Endothelial cell of umbilical vein (primary cell): ENCODE measurements around the gene SLC35G4. TPM values are rescaled to one million over a fixed set of nuclear protein-coding genes. Genes with fewer than 3 reads are reported as not detected.

Source experiments
- BruUV-seq: library from RNA; stranded (reverse); fragments of 400-500 nt; replicated peaks from 2 replicates; lab custom pipeline; 2021; lab: Mats Ljungman, UMichigan
- CTCF ChIA-PET: fragments of 300-600, 350-600 bp; sonication (Branson Sonifier 250); formaldehyde crosslinking; loops from one replicate; lab custom pipeline; 2021; ENCODE audit warnings: antibody characterized with exemption, inconsistent platforms; lab: Charles Lee
- POLR2A ChIA-PET: fragments of 300-600, 350-600 bp; sonication (Branson Sonifier 250); formaldehyde crosslinking; loops from one replicate; lab custom pipeline; 2021; ENCODE audit warnings: antibody characterized with exemption, inconsistent platforms; lab: Charles Lee
- DNase-seq: peaks from one replicate; pipeline ENCODE4 v3.0.0-alpha.2; 2011; ENCODE audit warnings: low read depth, low spot score
- FAIRE-seq: peaks from 2 replicates; lab custom pipeline; 2011; peaks lifted over from hg19 to GRCh38; lab: Jason Lieb, UNC
- H2AFZ ChIP-seq: 2 replicates; pipeline ENCODE4 v1.6.0; 2012; ENCODE audit warnings: low read depth, low read length, control low read depth, inconsistent platforms
- H3K27ac ChIP-seq: 2 replicates; pipeline ENCODE4 v1.5.1; 2011; ENCODE audit warnings: low read depth, mild to moderate bottlenecking, control low read depth, low read length, moderate library complexity; ENCODE audit not compliant: insufficient read depth
- H3K27me3 ChIP-seq, 2 experiments: 2 replicates each; pipeline versions ENCODE4 v1.6.0 to v1.6.1; 2011; ENCODE audit warnings: low read length in 2 of 2, mixed read lengths in 1 of 2; ENCODE audit not compliant: control insufficient read depth in 2 of 2, insufficient read depth in 2 of 2
- H3K36me3 ChIP-seq, 2 experiments: 2 replicates in 1 of 2; 3 replicates in 1 of 2; pipeline ENCODE4 v1.5.1; 2011; ENCODE audit warnings: low read length in 2 of 2, mild to moderate bottlenecking in 1 of 2, moderate library complexity in 1 of 2; ENCODE audit not compliant: control insufficient read depth in 2 of 2, insufficient read depth in 2 of 2; ENCODE audit errors: extremely low read depth in 1 of 2
- H3K4me1 ChIP-seq: 3 replicates; pipeline ENCODE4 v1.5.1; 2011; ENCODE audit warnings: mild to moderate bottlenecking, low read length; ENCODE audit not compliant: control insufficient read depth, insufficient read depth; ENCODE audit errors: extremely low read depth
- H3K4me2 ChIP-seq: 2 replicates; pipeline ENCODE4 v1.6.1; 2011; ENCODE audit warnings: low read length, control low read depth, mixed read lengths; ENCODE audit not compliant: insufficient read depth
- H3K4me3 ChIP-seq, 3 experiments: fragments of 200-600 bp in 1 of 3; sonication (generic), shearing (Covaris generic) in 1 of 3; replicated peaks in 1 of 3; 2 replicates each; pipeline ENCODE4 v1.5.1; 2011 to 2016; ENCODE audit warnings: control low read depth in 3 of 3, low read length in 3 of 3, mild to moderate bottlenecking in 2 of 3, inconsistent platforms in 1 of 3, low read depth in 1 of 3, moderate library complexity in 1 of 3; ENCODE audit not compliant: insufficient read depth in 1 of 3
- H3K79me2 ChIP-seq: 2 replicates; pipeline ENCODE4 v1.6.0; 2012; ENCODE audit warnings: low read length, inconsistent platforms; ENCODE audit not compliant: control insufficient read depth, insufficient read depth
- H3K9ac ChIP-seq: replicated peaks from 2 replicates; pipeline ENCODE3; 2011; ENCODE audit warnings: low read length, control low read depth; ENCODE audit not compliant: insufficient read depth; ENCODE audit errors: extremely low read depth
- H3K9me1 ChIP-seq: replicated peaks from 3 replicates; pipeline ENCODE4 v1.6.0; 2011; ENCODE audit warnings: mild to moderate bottlenecking, low read length; ENCODE audit not compliant: control insufficient read depth, insufficient read depth; ENCODE audit errors: extremely low read depth
- H3K9me3 ChIP-seq: replicated peaks from 2 replicates; pipeline ENCODE4 v1.5.1; 2012; ENCODE audit warnings: low read length, inconsistent platforms; ENCODE audit not compliant: control insufficient read depth, insufficient read depth
- H4K20me1 ChIP-seq: replicated peaks from 2 replicates; pipeline ENCODE3; 2011; ENCODE audit warnings: mild to moderate bottlenecking, low read length; ENCODE audit not compliant: control insufficient read depth, insufficient read depth; ENCODE audit errors: extremely low read depth
- CTCF ChIP-seq, 2 donors: IDR thresholded peaks; 1 replicate in 1 of 2; 2 replicates in 1 of 2; pipeline ENCODE4 v1.5.1; 2011; ENCODE audit warnings: low read length in 2 of 2, mild to moderate bottlenecking in 2 of 2, moderate library complexity in 2 of 2, control low read depth in 1 of 2, inconsistent platforms in 1 of 2, low read depth in 1 of 2; ENCODE audit not compliant: insufficient read depth in 1 of 2; ENCODE audit errors: extremely low read depth in 1 of 2
- EZH2 ChIP-seq: IDR thresholded peaks from 2 replicates; pipeline ENCODE4 v1.6.1; 2012; ENCODE audit warnings: borderline replicate concordance, low read depth, mild to moderate bottlenecking, moderate library complexity, low read length, inconsistent platforms; ENCODE audit not compliant: severe bottlenecking
- FOS ChIP-seq: IDR thresholded peaks from 2 replicates; pipeline ENCODE4 v1.6.1; 2011; ENCODE audit warnings: mild to moderate bottlenecking, low read length, moderate library complexity, borderline replicate concordance; ENCODE audit not compliant: insufficient read depth
- GATA2 ChIP-seq: IDR thresholded peaks from 2 replicates; pipeline ENCODE4 v1.7.0; 2011; ENCODE audit warnings: low read depth, mild to moderate bottlenecking, moderate library complexity, mixed read lengths, low read length; ENCODE audit not compliant: insufficient read length, insufficient read depth
- JUN ChIP-seq: IDR thresholded peaks from 2 replicates; pipeline ENCODE4 v1.6.1; 2011; ENCODE audit warnings: borderline replicate concordance, low read depth; ENCODE audit not compliant: insufficient read length, insufficient read depth
- MYC ChIP-seq: IDR thresholded peaks from one replicate; pipeline ENCODE4 v1.6.1; 2011; ENCODE audit warnings: mild to moderate bottlenecking, low read depth, low read length
- POLR2A ChIP-seq: IDR thresholded peaks from 2 replicates; pipeline ENCODE4 v1.6.1; 2012; ENCODE audit warnings: low read depth, mild to moderate bottlenecking, control low read depth, low read length
- POLR2AphosphoS5 ChIP-seq: IDR thresholded peaks from 2 replicates; pipeline ENCODE4 v1.6.1; 2012; ENCODE audit warnings: low read depth, mild to moderate bottlenecking, control low read depth, low read length, moderate library complexity; ENCODE audit not compliant: insufficient read depth
- dilution Hi-C: fragments of 300-500 bp; cut with MboI; formaldehyde crosslinking; loops from one replicate; pipeline ENCODE4 v1.15.0; 2019; ENCODE audit warnings: low sequenced_read_pairs; ENCODE audit not compliant: extremely low pct_ligation_motif_present
- intact Hi-C: fragments of 100-400 bp; cut with micrococcal nuclease; formaldehyde crosslinking; loops from one replicate; pipeline ENCODE4 v1.10.0; 2022
- microRNA-seq: library from miRNA; unstranded; fragments of <30 nt; microRNA quantifications from one replicate; pipeline ENCODE4 v1.2.0, GENCODE V29; 2021; ENCODE audit warnings: borderline number of aligned reads, borderline replicate concordance
- polyA plus RNA-seq, 4 experiments: library from polyadenylated mRNA; depleted of rRNA in 3 of 4; stranded (reverse) in 3 of 4; unstranded in 1 of 4; fragments of >200 nt; gene quantifications; 2 replicates each; pipeline versions ENCODE4 v1.2.1 to v1.2.3, GENCODE V29; 2011 to 2012; ENCODE audit warnings: missing spikeins in 1 of 4
- small RNA-seq: library from RNA; depleted of rRNA; stranded (forward); fragments of <200 nt; gene quantifications from one replicate; pipeline ENCODE3, GENCODE V24; 2012; ENCODE audit warnings: low replicate concordance, low read depth; ENCODE audit not compliant: insufficient read depth, insufficient read length
- total RNA-seq: library from RNA; stranded (reverse); gene quantifications from 2 replicates; pipeline ENCODE4 v1.2.3, GENCODE V29; 2021
- TF ChIP-seq, protein P1 (sequence below): IDR thresholded peaks from 2 replicates; pipeline ENCODE4 v1.6.1; 2011; ENCODE audit not compliant: insufficient read depth, insufficient read length

SLC35G4 gene
- total and polyA plus RNA-seq, 2 donors (not counting 3 experiments of a cell fraction or from before 2014, with no cell fraction given) = not detected

GRCh38 chr18:11658989-11659388 lies 49.6 kb downstream of the SLC35G4 start:
- Histone ChIP-seq H3K9me1 (no peaks in the 10 kb centered on the region), H3K4me2 (no peak overlapping the region), H3K27me3 (peaks cover 0 to 2% of the 10 kb centered on the region in 2 experiments), H3K9ac (no peak overlapping the region), H3K27ac (no peak overlapping the region), H3K4me3 (no peak overlapping the region), H4K20me1 (no peaks in the 10 kb centered on the region), H3K9me3 (no peaks in the 10 kb centered on the region), H3K4me1 (no peaks in the 10 kb centered on the region), H2AFZ (no peak overlapping the region), H3K36me3 (no peaks in the 10 kb centered on the region), H3K79me2 (no peaks in the 10 kb centered on the region)
- DNase-seq (no peak), FAIRE-seq (no peak)
- POLR2A ChIA-PET = no interaction called here
- no TSS peak for BruUV-seq
- dilution Hi-C loops = no loop called here
- CTCF ChIA-PET = interaction anchor here (0.7 kb wide), 1 partner anchor 69 kb away, joined by 3 read pairs; no protein-coding TSS in a partner anchor
- intact Hi-C loops = loop anchor here (10.0 kb wide), 1 partner anchor 576 kb away; no protein-coding TSS in a partner anchor
- TF ChIP-seq POLR2AphosphoS5 = no peak
- TF ChIP-seq EZH2 = no peak
- no peak for TF ChIP-seq GATA2
- no peak for TF ChIP-seq JUN
- no peak for TF ChIP-seq POLR2A
- TF ChIP-seq, protein P1, sequence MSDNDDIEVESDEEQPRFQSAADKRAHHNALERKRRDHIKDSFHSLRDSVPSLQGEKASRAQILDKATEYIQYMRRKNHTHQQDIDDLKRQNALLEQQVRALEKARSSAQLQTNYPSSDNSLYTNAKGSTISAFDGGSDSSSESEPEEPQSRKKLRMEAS = no peak
- TF ChIP-seq MYC = no peak
- no peak for TF ChIP-seq CTCF (IDR thresholded peaks at IDR 0.05; ENCODE audit: extremely low read depth in 1 of 2, insufficient read depth in 1 of 2, low read depth in 1 of 2, low read length in 2 of 2)
- no peak for TF ChIP-seq FOS

Small RNAs within 50 kb of the gene (microRNA-seq; reads per million reads assigned to microRNA genes)
- not detected for gene MIR7153

Small RNAs within 50 kb of the gene (small RNA-seq; reads per million reads assigned to genes)
- not detected for gene AP001120.4

Other genes starting within 250 kb of the SLC35G4 start
- 0.65 and 0.73 TPM in 2 replicates for gene GNAL, start 79.7 kb downstream of the SLC35G4 start, total RNA-seq
- 0.03 and 0.07 TPM in 2 replicates for gene GNAL, start 79.7 kb downstream of the SLC35G4 start, polyA plus RNA-seq
- gene CHMP1B, start 241.8 kb downstream of the SLC35G4 start, total RNA-seq = 27.0 and 27.2 TPM in 2 replicates
- gene CHMP1B, start 241.8 kb downstream of the SLC35G4 start, polyA plus RNA-seq = 17.4 and 24.0 TPM in 2 replicates